Fibroblast of lung (primary cell): ENCODE data around the gene NFIL3.
A peak's percentile ranks its signal among the peaks of the same experiment; 100 is the strongest.

Experiments used
- EZH2 ChIP-seq: IDR thresholded peaks from 2 replicates; pipeline ENCODE4 v1.5.1; 2012; ENCODE audit warnings: low read length, control low read depth, mild to moderate bottlenecking; ENCODE audit errors: missing control alignments
- TF ChIP-seq, protein P1 (sequence below), 2 donors: IDR thresholded peaks in 1 of 2; conservative IDR thresholded peaks in 1 of 2; 1 replicate in 1 of 2; 2 replicates in 1 of 2; pipeline ENCODE4 v1.5.1; 2011 to 2012; ENCODE audit warnings: low read length in 2 of 2, control low read depth in 1 of 2, inconsistent platforms in 1 of 2, low read depth in 1 of 2, mild to moderate bottlenecking in 1 of 2

DNA sequence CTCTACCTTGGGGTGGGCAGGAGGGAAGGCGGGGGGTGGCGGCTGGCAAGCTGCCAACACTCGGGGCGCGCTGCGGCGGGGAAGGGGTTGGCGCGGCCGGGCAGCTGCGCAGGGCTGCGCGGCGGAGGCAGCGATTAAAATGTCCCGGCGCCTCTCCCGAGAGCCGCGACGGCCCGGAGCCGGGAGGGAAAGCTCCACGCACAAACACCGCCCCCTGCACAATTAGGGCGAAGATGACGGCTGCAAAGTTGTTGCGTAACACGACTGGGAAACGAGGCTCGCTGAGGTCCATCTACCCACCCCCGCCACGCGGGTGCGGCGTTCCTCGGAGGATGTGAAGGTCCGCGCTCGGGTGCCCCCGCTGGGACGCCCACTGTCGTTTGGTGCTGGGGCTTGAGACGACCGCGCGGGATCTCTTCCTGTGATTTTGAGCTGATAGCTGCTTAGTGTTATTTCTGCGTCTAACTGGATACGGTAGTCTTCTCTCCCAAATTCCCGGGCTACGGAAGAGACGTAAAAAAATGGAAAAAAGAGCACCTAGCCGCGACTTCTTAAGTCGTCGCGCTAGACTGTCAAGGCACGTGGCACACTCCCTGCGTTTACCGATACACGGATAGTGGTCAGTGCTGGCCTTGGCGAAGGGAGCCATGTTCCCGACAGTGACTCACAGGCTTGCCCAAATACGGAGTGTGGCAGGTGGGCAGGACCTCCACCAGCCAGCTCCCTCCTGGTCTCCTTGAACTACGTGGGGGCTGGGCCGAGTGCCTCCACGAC is 958 bp upstream of the NFIL3 start:
- TF ChIP-seq, protein P1, sequence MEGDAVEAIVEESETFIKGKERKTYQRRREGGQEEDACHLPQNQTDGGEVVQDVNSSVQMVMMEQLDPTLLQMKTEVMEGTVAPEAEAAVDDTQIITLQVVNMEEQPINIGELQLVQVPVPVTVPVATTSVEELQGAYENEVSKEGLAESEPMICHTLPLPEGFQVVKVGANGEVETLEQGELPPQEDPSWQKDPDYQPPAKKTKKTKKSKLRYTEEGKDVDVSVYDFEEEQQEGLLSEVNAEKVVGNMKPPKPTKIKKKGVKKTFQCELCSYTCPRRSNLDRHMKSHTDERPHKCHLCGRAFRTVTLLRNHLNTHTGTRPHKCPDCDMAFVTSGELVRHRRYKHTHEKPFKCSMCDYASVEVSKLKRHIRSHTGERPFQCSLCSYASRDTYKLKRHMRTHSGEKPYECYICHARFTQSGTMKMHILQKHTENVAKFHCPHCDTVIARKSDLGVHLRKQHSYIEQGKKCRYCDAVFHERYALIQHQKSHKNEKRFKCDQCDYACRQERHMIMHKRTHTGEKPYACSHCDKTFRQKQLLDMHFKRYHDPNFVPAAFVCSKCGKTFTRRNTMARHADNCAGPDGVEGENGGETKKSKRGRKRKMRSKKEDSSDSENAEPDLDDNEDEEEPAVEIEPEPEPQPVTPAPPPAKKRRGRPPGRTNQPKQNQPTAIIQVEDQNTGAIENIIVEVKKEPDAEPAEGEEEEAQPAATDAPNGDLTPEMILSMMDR (conservative IDR thresholded peaks at IDR 0.05 in 1 of 2, IDR thresholded peaks at IDR 0.05 in 1 of 2; ENCODE audit: low read depth in 1 of 2, low read length in 2 of 2): peak in 1 of 2 donors; percentile 28
- no peak for TF ChIP-seq EZH2
